SHP77 (cell line): ENCODE measurements around the gene CHCHD6.
A peak's percentile ranks its signal among the peaks of the same experiment; 100 is the strongest.

Source experiments
- DNase-seq, 2 experiments: peaks; one replicate each; lab custom pipeline; 2025; lab: John Stamatoyannopoulos, UW

Gene CHCHD6

DNA sequence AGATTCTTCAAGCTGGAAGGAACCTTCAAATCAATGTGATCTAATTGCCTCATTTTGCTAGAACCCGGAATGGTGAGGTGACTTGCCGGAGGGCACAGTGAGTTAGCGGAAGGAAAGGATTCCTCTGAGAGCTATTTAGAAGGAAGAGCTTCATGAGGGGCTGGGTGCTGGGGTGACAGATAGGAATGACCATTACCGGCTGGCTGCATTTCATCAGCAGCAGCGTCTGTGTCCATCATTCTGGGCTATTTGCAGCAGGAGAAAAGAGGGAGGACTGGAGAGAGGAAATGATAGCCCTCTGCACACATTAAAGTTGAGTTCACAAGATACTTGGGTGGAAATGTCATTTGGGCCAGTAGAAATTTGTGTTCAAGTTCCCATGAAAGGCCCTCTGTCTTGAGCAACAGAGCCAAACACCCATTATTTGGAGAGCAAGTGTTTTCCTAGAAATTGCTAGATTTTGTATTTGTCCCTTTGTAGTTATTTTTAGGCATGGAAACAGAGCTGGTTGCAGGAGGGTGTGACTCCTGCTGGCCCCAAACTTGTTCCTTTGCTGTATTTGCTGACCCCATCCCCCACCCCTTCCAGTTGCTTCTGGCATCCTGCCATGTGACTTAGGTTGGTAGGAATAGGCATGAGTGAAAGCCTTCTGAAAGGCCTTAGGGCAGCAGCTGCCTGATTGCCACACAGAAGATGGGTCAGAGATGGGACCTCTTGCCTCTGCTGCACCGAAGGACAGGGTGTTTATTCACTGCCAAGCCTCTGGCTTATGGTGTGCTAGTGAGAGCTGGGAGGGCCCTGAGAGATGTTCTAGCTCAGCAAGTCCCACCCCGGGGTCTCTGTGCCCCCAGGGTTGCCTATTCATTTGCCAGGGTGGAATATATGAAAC, 191.4 kb downstream of the CHCHD6 start:
- DNase-seq, result peak; percentile 10 to 14

DNA sequence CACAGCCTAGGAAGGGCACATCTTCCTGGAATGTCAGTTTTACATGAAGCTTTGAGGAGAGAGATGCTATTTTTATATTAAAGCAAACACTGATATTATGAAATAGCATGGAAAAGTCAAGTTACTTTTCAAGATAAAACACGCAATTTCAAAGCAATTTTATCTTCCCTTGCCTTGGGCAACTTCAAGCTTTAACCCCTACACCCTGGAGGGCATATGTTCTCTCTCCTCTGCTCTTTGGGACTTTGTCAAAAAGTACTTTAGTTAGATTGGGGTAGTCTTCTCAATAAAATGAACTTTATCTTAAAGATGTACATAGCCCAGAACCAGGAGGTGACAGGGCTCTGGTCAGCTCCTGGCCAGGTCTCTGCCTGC, 192.0 kb downstream of the CHCHD6 start:
- DNase-seq, result no peak

DNA sequence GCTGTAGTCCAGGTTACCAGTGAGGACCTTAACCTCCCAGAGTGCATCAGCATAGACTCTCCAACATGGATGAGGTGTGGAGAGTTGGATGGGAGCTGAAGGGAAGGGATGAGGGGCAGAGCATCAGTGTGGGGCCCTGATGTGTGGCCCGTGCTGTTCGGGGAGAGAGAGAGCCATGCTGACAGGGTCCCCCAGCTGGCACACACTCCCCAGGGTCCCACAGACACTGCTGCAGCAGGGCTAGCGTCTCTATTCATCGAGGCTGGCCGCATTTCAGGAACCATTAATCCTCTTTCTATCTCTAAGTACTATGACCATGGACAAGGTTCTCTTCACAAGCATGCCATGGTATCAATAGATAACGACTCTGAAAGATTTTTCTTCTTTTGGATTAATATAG, 192.9 kb downstream of the CHCHD6 start:
- no peak for DNase-seq

DNA sequence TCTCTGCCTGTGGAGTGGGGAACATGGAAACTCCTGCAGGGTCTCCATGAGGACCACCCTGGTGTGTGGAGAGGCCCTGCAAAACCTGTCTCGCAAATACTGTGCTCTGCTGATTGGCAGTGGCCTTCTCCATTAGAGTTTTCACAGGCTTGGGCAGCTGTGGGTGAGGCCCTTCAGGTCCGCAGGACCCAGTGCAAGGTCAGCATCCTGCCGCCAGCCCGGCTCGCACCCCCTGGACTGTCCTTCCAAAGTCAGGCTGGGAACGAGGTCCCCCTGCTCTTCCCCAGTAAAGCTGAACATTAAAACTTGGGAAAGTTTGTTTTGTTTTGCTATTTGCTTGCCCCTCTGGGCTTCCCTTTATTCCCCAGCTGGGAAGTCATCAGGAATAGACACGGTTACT, 193.9 kb downstream of the CHCHD6 start:
- DNase-seq, result no peak

DNA sequence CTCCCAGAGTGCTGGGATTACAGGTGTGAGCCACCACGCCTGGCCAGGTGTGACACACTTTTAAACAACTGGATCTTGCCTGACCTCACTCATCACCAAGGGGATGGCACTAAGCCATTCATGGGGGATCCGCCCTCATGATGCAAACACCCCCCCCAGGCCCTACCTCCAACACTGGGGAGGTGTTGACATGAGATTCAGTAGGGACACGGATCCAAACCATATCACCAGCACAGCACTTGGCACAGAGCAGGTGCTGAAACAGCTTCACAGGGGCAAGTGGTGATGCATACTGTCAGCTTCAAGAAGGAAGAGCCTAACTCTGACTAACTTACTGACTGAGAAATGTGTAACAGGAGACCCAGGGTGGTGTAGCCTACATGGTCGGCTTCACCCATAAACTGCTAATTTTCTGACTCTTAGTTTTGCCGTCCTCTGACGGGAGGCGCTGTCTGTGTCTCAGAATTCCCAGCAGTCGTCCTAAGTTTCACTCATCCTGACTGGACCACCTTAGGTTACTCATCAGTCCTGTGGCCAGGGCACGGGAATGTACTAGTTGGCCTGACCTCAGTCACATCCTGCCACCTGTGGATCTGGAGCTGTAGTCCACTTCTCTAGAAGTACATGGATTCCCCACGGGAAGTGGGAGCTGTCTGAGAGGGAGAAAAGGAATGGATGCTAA, 197.0 kb downstream of the CHCHD6 start:
- DNase-seq, result no peak

DNA sequence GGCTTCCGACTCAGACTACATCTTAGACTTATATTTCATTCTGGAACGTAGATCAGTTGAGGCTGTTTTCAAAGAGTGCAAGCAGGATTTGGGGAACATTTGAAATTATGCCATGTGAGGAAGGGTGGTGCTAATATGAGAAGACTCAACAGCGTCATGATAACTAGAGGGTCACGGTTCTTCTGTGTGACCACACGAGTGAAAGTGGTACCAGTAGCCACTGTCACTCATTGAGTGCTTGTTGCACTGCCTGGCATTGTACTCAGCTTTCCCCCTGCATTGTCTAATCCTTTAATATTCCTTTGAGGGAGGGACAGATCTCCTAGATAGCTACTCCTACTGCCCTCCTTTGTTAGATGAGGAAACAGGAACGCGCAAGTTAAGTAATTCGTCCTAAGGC, 197.6 kb downstream of the CHCHD6 start:
- DNase-seq, result no peak

DNA sequence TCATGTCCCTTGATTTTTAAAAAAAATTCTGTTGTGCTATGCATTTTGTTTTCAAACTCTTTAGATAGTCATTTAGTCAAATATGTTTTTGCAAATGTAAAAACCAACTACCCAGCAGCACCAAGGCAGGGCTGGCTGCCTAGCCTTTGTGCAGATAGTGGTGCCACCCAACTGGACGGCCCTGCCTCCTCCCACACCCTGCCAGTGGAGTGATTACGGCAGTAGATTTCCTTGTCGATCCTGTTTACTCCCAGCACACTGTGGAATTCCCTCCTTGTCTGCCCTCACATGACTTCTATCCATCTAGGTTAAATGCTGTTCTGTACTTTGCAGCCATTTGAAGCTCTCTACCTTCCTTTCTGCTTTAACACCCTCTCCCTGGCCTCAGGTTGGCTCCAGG, 199.5 kb downstream of the CHCHD6 start:
- DNase-seq, result no peak

DNA sequence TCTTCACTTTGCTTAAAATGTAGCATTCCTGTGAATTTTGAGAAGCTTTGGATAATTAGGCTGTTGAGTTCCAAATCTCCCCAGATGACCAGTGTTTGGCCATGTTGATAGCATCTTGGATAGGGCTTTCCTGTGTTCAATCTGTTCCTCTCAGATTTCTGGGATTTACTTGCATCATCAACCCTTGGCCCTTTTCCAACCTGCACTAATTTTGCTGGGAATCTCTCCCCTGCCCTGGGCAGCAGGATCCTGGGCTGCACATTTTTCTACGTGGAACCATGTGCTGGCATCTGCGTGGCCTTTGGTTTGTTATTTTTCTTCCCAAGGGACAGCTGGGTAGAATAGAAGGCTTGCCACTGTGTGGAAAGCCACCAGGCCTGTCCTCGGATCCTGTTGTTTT, 203.5 kb downstream of the CHCHD6 start:
- DNase-seq, result no peak

DNA sequence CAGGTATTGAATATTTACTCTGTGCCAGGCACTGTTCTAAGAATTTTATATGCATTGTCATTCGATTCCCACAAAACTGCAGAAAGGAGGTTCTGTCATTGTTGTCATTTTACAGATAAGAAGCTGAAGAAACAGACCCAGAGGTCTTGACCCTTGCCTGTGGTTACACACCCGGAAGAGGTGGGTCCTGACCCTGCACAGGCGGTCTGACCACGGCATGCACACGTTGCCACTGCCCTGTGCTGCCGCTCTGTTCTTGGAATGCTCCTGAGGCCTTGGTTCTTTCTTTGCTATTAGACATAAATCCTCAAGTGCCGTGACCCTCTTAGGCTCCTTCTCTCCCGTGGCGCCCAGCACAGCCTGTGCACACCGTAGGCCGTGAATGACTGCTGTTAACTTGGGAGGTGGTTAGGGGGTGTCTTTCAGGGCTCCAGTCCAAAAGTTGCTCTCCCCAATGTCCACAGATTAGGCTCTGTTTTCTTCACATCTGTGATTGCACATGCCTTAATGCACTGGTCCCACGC, 204.8 kb downstream of the CHCHD6 start:
- no peak for DNase-seq

DNA sequence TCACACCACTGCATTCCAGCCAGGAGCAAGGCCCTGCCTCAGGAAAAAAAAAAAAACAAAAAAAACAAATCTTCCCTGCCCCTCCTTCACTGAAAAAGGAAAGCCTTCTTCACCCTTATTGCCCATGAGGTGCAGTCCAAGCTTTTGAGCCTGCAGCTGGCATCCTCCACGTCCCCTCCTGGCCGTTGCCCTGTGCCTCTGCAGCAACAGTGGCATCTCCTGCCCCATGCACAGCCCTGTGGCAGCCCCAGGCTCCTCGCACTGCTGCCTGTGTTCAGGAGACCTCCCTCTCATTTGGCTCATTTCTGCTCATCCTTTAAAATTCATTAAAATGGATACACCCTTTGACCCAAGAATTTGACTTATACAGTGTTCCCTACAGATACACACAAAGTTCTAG, 206.2 kb downstream of the CHCHD6 start:
- no peak for DNase-seq

DNA sequence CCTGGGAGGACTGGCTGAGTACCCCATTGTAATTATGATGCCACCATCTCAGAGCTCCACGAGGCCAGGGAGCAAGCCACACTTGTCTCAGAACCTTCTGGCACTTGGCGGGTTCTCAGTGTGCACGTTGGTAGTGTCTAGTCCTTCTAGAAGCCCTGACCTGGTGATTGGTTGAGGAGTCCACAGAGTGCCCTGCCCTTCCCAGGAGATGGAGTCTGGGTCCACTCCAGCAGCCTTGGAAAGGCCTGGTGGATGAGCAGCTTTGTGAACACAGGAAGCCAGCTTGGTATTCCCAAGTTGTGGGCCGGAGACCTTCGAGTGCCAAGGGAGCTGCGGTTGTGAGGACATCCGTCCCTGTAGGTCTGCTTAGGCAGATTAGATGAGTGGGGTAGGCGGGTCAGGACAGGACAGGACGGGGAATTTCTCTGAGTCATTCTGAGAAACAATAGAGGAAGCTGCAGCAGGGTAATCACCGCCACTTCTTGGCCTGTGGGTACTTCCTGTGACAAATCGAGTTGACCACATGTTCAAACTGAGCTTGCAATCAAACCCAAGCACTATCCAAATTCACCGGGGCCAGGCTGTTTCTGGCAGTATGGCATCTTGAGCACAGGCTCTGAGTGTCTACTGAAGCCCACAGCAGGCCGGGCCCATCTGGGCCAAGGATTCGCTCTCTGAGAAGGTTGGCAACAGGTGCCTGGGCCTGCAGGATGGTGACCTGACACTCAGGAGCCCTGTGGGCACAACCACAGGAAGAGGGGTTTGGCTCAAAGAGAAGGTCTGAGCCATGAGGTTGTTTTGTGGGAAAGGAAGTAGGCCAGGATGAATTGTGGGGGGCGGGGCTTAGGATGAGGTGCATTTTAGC, 207.4 kb downstream of the CHCHD6 start:
- peak in 1 of 2 experiments; percentile 31 for DNase-seq

DNA sequence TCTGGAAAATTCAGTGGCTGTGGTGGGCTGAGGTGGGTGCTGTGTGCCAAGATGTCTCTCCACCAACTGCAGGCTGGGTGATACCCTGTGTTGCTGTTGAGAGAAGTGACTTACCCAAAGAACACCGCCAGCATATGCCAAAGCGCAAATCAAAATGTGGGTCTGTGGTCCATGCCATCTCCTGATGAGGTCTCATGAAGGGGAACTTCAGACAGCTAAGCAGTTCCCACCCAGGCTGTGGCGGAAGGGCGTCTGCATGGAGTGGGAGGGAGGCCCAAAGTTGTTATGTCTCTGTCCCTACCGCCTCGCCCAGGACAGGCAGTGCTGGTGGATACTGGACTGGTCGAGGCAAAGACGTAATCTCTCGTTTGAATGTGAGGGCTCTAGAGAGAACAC, 208.0 kb downstream of the CHCHD6 start:
- no peak for DNase-seq

DNA sequence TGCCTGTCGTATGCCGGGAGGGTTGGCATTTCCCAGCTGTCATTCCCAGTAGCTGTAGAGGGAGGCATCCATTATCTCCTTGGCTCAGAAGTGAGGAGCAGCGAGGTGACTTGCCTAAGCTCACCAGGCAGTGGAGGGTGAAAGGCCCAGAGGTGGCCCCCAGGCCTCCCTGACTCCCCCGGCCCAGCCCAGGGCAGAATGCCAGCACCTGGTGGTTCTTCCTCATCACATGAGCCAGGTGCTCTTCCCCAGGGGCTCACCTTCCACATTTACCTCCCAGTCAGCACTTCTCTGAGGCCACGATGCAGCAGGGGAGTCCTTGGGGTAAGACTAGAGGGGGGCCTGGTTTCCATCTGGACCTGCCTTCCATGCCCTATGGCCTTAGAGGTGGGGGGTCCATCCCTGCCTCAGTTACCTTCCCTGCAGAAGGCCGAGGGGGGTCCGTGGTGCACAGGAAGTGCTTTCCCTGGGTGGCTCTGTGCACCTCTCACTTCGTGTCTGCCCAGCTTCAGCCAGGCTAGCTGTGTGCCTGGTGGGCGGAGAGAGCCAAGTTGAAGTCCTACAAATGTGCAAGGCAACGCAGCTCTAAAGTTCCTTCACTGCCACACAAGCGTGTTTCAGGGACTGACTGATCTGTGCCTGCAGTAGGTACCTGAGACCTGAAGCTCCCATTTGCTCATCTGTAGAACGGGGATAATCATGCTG, 208.6 kb downstream of the CHCHD6 start:
- DNase-seq, result no peak

DNA sequence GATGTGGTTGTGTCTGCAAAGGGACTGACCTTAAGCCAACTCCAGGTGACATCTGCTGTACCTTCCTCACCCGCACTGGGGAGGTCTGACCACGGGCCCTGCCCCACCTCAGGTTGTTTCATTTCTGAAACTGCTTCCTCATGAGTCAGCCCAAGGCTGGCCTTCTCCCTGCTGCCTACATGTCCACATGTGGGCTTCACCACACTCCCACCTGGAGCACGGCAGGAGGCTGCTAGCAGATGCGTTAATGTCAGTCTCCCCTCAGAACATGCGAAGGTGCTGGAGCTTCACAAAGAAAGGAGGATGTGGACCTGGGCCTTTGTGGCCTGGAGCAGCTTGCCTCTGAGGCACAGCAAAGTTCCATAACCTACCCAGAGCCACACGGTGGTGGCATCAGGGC, 209.5 kb downstream of the CHCHD6 start:
- DNase-seq, result no peak

DNA sequence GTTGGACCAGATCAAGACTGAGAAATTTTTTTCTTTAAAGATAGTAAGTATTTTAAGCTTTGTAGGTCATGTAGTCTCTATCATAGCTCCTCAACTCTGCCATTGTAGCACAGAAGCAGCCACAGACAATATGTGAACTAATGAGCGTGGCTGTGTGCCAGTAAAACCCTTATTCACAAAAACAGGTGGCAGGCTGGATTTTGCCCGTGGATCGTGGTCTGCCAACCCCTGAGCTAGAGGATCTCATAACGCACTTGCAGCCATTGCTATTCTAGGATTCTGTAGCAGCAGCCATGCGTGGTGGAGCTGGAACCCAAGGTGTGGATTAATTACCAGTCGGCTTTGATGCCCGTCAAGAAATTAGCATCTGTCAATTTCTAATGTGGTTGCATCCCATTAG, 210.2 kb downstream of the CHCHD6 start:
- DNase-seq, result no peak

DNA sequence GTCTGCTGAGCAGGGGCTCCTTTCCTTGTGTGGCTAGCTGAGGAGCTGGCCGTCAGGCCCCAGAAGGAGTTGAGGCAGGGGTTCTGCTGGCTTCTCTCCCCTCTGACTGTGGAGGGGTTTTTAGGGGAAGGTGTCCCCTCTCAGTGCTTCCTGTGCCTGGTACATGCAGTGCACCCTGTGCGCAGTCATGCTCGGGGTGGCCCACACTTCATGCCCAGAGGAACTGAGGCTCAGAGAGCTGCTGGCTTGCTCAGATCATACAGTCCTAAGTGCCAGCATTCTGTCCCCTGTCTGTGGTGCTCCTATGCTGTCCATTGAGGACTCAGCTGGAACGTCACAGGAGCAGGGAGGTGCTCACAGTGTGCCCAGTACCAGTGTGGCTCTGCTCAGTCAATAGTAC, 211.0 kb downstream of the CHCHD6 start:
- no peak for DNase-seq

DNA sequence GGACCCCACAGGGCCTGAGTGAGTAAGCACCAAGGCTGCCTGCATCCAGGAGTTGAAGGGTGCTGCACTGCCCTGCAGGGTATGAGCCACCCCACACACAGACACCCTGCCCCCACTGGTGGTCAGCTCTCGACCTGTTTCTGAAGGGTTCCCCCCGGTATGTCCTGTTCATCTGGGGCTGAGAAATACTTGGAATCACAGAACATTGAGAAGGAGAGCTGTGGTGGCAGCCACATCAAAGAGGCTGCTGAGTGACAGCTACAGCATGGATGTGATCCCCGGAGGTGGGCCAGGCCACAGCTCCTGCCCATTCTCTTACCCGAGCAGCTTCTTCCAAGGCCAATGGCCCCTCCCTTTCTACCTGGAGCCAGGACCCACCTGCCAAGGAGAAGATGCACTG, 212.5 kb downstream of the CHCHD6 start:
- no peak for DNase-seq

DNA sequence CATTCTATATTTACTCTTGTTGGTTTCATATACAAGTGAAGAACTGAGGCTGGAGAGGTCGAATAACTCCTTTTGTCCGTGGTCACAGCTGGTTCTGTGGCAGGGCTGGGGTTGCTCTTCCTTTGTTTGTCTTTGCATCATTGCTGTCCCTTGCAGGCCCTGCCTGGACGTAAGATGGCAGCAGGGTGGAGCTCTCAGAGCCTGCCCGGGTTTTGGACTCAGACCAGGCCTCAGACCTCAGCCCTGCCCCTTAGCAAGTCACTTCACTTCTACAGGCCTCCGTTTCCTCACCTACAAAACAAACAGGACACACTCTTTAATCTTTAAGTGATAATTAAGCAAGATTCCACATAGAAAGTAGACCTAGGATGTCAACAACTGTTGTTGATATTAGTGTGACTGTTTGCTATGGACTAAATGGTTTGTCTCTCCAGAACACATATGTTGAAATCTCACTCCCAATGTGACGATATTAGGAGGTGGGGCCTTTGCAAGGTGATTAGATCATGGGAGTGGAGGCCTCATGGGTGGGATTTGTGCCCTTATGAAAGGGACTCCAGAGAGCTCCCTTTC, 213.3 kb downstream of the CHCHD6 start:
- peak in 1 of 2 experiments; percentile 9 for DNase-seq

DNA sequence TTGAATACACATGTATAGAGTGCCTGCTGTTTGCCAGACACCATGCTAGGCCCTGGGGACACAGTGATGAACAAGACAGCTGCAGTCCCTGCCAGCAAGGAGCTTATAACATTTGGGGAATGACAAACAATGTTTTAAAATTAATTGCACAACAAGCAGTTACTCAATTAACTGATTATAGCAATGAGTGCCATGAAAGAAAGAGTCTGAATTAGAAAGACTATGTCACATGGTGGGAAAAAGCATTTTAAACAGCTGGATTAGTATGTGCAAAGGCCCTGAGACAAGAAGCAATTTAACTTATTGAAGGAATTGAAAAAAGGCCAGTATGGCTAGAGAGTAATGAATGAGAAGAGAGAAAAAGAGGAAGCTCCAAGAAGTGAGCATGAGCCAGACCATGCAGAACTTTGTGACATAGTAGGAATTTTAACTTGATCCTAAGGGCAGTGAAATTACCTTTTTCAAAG, 214.3 kb downstream of the CHCHD6 start:
- DNase-seq, result no peak

DNA sequence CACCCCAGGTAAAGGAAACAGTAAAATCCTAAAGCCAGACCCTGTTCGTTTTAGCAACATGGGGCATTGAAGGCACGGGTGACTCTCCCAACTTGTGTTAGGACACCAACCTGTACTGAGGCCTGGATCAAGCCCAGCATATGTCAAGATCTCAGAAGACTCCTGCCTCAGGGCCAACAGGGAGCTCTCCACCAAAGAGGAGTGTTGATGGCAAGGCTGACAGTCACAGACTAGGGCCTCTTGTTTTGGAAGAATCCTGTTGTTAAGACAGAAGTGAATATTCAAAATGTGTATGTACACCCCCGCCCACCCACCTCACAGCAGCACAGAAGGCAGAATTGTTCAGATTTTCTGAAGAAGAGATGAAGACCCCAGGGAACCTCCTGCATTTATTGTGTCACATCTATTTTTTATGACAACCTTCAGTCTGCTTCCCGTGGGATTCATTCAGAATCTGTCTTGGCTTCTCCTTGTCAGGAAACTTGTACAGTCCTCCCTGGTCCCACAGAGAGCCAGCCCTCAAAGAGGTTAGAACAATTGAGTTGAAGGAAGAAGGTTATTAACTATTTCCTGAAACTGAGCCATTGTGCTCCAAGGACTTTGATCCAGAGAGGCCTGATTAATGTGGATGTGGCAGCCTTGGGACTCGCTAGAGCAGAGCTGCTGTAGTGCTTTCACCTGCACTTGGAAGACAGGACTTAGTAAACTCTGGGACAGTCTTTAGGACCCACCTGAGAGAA, 217.2 kb downstream of the CHCHD6 start:
- no peak for DNase-seq

DNA sequence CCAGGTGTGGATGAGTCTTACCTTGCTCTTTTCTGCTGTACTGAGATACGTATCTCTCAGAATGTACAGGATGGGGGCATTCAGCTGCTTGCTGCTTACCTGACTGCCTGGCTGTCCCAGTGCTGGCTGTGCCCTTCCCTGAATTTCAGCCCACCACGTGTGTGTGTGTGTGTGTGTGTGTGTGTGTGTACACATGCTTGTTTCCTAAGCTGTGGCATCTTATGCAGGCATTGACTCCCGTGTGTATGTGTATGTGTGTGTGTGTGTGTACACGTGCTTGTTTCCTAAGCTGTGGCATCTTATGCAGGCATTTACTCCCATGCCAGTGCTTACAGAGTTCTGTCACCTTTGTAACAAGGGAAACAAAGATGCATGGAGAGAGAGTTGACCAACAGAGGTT, 218.4 kb downstream of the CHCHD6 start:
- no peak for DNase-seq
